Esophagus squamous epithelium (tissue), 4 donors: Measurements from ENCODE around the gene SH3RF1.

Experiments
- CTCF ChIP-seq, 6 experiments: fragments of 450-650 bp in 4 of 6; fragments of 200-600 bp in 2 of 6; sonication (generic) in 2 of 6; IDR thresholded peaks; one replicate each; pipeline ENCODE4 v1.5.1; 2016 to 2019; ENCODE audit warnings: antibody characterized with exemption in 6 of 6, mild to moderate bottlenecking in 4 of 6, moderate library complexity in 4 of 6
- POLR2A ChIP-seq, 4 donors: fragments of 450-650 bp; IDR thresholded peaks; one replicate each; pipeline ENCODE4 v1.6.1; 2017; ENCODE audit warnings: antibody characterized with exemption in 4 of 4, mild to moderate bottlenecking in 4 of 4, moderate library complexity in 3 of 4

- TF ChIP-seq CTCF (IDR thresholded peaks at IDR 0.05) (no peak), POLR2A (IDR thresholded peaks at IDR 0.05) (no peak)
These were observed 116.6 kb downstream of the SH3RF1 start for GRCh38 chr4:169154121-169154520.
